Kidney tubule cell (primary cell): Measurements from ENCODE around the gene DCAF8.

ENCODE experiments used
- DNase-seq: peaks from one replicate; pipeline ENCODE4 v3.0.0-alpha.2; 2018; ENCODE audit warnings: low spot score

Gene DCAF8

DNA sequence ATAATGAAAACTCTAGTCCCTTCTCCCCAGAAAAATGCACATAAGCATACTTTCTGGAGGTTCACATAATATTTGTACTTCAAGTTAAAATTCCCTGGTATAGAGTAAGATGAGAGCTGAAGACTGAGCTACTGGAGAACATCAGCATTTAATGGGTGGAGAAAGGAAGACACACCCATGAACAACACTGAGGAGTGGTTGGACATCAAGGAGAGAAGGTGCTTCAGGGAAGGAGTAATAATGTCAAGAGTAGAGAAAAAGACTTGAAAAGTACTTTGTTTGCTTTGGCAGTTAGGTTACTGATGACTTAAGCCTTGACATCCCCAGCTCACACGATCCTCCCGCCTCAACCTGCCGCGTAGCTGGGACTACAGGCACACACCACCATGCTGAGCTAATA is 35.3 kb downstream of the DCAF8 start:
- no peak for DNase-seq

DNA sequence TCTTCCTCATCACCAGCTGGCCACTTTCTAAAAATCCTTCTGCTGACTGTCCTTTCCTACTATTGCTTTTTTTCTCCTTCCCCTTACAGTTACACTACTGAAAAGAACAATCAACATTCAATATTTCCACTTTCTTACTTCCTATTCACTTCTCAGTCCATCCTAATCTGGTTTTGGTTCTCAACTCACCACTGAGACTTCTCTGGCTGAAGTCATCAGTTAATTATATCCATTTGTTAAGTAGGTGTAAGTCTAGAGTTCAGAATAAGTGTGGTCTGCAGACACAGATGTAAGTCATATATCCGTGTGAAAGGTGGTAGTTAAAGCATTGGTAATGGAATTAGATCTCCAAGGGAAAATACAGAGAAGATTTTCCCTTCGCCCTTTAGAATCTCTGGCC is 35.7 kb downstream of the DCAF8 start:
- no peak for DNase-seq

GRCh38 chr1:160225345-160225744 is 37.0 kb downstream of the DCAF8 start:
- no peak for DNase-seq

- DNase-seq = no peak
Observed at GRCh38 chr1:160224606-160225005, 37.7 kb downstream of the DCAF8 start.

GRCh38 chr1:160222546-160222945 is 39.8 kb downstream of the DCAF8 start:
- DNase-seq = no peak

DNA sequence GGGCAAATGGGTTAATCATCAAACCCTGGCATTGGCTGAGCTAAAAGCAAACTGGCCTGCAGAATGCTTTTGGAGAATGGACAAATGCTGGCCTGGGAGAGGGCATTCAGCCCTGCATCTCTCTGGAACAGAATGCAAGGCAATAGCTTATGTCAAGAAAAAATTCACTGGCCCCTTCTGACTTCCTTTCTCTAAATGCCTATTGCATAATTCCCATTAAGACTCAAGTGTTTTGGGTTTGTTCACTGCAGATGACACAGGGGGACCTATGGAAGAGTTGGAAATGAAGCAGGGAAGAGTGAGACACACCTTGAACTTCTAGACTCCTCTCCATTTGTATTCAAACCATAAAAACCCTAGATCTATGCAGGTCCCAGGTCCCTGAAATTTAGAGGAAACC is 41.3 kb downstream of the DCAF8 start:
- DNase-seq = no peak

DNA sequence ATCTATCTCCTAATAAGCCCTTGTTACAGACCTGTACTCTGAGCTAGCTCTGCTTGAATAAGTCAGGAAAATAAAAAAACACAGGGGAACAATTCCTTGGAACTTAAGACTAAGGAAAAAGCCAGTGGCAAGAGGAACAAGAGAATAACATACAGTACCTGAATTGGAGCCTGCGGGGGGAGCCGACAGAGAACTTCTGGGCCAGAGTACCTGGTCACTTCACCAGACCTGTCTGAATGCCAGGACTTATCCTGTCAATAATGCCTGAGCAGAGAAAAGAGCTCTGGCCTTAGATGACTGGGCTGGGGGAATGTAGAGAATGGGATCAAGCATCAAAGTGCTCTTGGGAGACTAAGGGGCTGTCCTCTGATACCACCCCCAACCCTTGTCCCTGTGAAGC is 42.0 kb downstream of the DCAF8 start:
- no peak for DNase-seq

DNA sequence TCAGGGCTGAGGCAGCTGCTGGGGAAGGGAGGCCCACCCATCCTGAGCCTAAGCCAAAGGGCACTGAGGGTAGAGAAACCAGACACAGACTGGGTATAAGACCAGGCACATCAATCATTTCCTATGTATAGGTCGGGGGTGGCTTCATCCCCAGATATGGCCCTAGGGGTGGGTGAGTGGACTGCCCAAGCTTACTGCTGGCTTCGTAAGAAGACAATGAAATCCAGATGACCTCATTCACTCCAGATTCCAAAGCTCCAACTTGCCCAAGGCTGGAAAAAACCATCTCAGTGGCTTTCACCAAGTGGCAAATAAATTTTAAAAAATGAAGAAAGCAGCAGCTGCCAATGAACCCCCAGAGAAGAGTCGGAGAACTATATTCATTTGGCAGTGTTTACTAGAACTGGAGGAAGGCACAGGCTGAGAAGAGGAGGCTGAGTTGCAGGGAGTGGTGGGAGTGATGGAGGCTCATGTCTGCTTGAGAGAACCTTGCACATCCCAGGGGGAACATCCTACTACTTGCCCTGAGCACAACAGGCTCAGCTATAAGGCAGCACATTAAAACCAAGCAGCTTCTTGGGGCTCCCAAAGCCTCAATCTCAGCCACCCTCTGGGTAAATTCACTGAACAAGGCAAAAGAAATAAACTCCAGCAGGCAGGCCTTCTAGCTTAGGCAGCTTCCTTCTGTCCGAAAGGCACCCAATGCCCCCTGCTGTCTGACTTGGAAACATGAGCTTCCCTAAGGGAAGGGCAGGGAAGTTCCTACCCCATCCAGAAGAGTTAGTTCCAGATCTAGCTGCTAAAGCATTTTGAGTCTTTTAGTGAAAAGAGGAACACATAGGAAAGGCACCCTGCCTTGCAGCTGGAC is 43.1 kb downstream of the DCAF8 start:
- peak; percentile 68 for DNase-seq

DNA sequence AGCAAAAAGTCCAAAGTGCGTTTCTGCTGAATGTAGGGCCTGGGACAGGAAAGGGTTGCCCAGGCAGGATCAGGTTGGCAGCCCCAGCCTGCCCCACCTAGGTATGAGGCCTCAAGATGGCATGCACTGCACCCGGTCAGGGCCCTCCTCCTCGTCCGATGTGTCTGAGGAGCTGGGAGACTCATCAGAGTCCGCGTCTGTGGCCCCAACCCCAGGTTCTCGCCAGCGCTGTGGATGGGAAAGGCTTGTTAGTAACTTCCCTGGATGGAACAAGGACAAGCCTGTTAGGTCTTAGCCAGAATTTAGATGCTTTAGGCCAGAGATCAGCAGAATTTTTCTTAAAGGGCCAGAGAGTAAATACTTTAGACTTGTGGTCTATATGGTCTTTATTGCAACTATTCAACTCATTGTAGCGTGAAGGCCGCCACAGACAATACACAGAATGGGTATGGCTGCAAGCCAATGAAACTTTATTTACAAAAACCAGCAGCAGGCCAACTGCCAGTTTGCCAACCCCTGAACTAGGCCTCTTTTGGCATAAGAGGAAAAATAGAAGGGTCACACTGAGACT is 44.8 kb downstream of the DCAF8 start:
- no peak for DNase-seq

GRCh38 chr1:160216301-160216700 is 46.0 kb downstream of the DCAF8 start:
- DNase-seq = no peak

DNA sequence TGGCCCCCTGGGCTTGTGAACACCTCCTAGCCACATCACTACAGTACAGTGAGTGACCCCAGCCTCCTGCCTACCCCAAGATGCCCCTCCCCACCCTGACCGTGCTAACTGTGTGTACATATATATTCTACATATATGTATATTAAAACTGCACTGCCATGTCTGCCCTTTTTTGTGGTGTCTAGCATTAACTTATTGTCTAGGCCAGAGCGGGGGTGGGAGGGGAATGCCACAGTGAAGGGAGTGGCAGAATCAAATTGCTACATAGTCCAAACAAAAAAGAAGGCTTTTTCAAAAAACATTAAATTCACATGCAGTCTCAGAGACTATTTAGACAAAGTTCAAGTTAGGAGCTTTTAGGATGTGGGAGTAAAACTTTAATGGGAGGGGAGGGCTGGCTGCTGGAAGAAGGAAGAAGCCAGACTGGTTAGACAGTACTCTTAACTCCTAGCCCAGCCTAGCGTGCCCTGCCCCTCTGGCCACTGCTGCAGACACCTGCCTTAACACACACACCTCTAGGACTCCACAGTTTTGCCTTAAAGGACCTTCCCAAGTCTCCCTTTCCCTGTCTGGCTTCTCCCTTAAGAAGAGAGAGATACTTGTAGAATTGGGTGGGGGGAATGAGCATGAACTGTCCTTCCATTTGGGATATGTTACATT is 47.7 kb downstream of the DCAF8 start:
- DNase-seq = no peak

DNA sequence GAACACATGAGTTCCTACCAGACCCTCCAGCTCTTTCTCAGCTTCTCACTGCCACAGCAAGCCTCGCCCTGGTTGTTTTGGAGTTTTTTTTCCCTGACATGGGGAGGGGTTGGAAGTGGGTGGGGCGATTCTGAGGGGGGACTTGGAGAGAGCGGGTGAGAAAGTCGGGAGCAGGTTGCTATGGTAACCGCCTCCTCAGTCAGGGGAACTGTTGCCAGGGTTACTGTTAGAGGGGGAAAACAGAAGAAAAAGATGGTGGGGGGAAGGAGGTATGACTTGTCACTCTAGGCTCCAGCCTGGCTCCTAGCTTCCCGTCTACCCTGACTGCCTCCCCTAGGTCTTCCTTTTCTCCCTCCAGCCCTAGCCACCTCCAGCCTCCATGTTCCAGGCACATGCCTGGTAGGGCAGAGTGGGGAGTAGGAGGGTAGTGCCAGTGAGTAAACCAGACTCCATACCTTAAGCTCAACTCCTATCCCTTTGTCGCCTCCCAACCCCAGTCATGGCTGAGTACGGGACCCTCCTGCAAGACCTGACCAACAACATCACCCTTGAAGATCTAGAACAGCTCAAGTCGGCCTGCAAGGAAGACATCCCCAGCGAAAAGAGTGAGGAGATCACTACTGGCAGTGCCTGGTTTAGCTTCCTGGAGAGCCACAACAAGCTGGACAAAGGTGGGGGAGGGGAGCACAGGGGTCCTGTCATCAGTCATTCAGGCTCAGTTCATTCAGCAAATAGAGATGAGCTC is 51.1 kb downstream of the DCAF8 start:
- DNase-seq = no peak

GRCh38 chr1:160210561-160210960 is 51.8 kb downstream of the DCAF8 start:
- no peak for DNase-seq

DNA sequence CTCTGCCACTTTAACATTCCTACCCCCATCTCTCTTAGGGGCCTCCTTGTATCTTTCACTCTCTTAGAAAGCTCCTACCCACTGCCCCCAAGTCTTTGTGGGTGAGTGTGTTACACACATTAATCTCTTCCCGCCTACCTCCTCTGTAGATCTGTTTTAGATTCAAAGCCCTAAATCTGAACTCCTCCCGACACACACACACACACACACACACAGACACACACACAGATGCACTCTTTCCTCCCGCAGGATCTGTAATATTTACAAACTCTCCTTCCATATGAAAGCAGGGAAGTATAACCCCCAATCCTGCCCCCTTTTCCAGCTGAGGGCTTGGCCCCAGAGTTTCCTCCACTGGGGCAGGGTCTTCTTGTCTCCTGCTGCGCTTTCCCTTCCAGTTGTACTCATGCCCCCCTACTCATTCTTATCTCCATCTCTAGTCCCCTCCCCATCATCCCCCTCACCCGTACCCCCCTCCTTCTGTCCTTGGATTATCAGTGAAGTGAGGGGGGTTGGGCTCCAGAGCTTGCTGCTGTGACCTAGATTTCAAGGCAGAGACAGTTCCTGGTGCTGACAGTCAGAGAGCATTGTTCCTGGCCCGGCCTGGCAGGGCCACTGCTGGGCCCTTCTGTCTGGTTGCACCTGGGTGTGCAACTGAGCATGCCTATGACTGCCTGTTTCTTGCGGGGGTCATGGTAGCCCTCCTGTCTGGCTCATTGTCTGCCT is 52.9 kb downstream of the DCAF8 start:
- no peak for DNase-seq

DNA sequence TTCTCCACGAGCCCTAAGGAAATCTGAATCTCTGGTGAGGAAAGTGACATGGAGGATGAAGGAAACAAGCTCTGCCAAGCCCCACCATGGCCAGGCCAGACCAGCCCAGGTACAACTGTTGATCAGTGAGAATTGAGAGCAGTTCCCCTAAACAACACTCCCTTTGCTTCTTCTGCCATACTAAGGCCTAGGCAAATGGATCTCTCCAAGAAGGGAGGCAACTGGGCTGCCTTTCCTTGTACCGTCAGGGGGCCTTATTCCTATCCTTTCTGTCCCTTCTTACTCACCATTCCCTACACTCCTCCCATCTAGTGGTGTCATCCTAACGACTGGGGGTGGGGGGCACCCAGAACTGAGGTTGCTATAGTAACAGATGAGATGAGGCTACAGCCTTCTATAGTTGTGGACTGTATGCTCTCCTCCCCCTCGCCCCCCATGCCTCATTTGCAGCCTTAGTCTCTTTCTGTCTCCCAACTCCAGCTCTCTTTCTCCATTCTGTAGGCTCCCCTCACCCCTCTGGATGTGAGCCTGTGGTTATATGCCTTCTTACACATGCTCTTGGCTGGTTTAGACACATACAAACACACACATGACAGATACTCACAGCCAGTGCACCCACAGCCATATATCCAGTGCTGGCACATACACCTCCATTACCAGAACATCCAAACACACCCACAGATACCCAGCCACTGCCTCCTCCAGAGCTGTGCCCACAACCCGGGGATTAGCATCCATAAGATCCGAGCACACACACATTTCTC is 53.6 kb downstream of the DCAF8 start:
- no peak for DNase-seq

DNA sequence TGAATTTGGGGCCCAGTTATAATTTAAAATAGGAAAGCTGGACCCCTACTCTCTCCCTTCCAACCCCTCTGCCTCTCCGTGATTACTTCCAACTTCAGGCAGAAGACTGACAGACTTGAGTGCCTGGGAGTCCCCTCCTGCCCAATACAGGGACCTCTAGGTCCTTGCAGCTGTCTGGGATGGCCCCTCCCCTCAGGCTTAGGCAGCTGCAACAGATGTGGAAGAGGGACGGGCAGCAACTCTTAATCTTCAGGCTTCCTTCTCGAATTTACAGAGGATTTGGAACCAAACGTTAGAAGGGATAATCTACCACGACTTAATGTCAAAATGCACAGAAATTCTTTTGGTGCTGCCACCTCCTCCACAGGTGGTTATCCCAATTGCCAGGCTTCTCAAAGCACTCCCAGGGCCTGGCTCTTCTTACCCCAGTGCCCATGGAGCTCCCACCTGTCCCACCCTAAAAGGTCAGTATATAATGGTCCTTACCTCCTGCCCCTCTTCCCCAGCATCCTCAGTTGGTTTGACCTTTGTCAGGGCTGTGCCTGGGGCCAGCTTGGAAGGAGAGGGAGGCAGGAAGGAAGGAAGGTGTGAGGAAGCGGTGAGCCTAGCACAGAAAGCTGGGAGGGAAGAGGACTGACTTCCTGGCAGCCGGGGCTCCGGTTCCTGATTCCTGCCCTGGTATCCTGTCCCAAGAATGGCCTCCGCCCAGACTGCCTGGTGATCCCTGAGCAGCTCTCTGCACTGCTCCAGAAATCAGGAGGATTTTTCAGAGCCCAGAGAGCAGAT is 54.4 kb downstream of the DCAF8 start:
- no peak for DNase-seq

- DNase-seq = no peak
Observed at GRCh38 chr1:160207118-160207650, 55.2 kb downstream of the DCAF8 start.

GRCh38 chr1:160206421-160207117 is 55.8 kb downstream of the DCAF8 start:
- peak; percentile 90 for DNase-seq

DNA sequence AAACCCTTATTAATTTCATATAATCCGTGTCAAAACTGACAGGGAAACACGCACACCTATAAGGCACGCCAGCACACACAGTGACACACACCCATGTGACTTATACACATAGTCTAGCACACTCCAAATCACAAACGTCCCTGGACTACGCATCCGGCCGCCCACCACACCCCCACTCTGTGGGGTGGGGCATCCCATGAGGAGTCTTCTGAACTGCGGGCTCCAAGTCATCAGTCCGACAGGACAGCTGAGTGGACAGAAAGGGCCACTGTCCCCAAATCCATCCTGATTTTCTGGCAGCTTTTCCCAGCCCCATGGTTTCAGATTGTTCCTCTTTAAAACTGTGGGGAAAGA is 56.3 kb downstream of the DCAF8 start:
- DNase-seq = peak; percentile 81
